B cell (primary cell): ENCODE data around the gene IDH2. TPM values are rescaled to one million over a fixed set of nuclear protein-coding genes. Genes with fewer than 3 reads are reported as not detected.

Experiments
- ATAC-seq: fragments of 200-7000 bp; cut with Tn5 transposase; one replicate; pipeline ENCODE4 v1.10.0; 2021; ENCODE audit warnings: low read depth, mild to moderate bottlenecking, moderate number of reproducible peaks, moderate library complexity
- CTCF ChIA-PET: fragments of 350-600 bp; sonication (Branson Sonifier 250); formaldehyde crosslinking; loops from one replicate; lab custom pipeline; 2021; ENCODE audit warnings: antibody characterized with exemption, inconsistent platforms; lab: Charles Lee
- POLR2A ChIA-PET: fragments of 350-600 bp; sonication (Branson Sonifier 250); formaldehyde crosslinking; loops from one replicate; lab custom pipeline; 2021; ENCODE audit warnings: antibody characterized with exemption; lab: Charles Lee
- DNase-seq: peaks from one replicate; pipeline ENCODE4 v3.0.0; 2013
- H2AFZ ChIP-seq: 2 replicates; pipeline ENCODE4 v1.6.1; 2012; ENCODE audit warnings: mild to moderate bottlenecking, low read depth, low read length; ENCODE audit not compliant: insufficient read depth, poor library complexity, severe bottlenecking
- H3K27ac ChIP-seq, 2 donors: 1 replicate in 1 of 2; 2 replicates in 1 of 2; pipeline ENCODE4 v1.5.1; 2012 to 2013; ENCODE audit warnings: low read length in 2 of 2, mild to moderate bottlenecking in 2 of 2, moderate library complexity in 1 of 2
- H3K27me3 ChIP-seq, 4 experiments: fragments of 200-600 bp in 1 of 4; sonication (generic) in 1 of 4; replicated peaks in 1 of 4; 1 replicate in 2 of 4; 2 replicates in 2 of 4; pipeline versions ENCODE4 v1.6.1 to v1.7.0; 2013 to 2016; ENCODE audit warnings: low read length in 3 of 4, mild to moderate bottlenecking in 2 of 4, mixed read lengths in 1 of 4, moderate library complexity in 1 of 4; ENCODE audit not compliant: insufficient read depth in 4 of 4, control insufficient read depth in 3 of 4; ENCODE audit errors: control extremely low read depth in 1 of 4
- H3K36me3 ChIP-seq, 2 experiments: replicated peaks in 1 of 2; 1 replicate in 1 of 2; 2 replicates in 1 of 2; pipeline versions ENCODE4 v1.6.1 to v1.7.1; 2013; ENCODE audit warnings: low read length in 1 of 2; ENCODE audit not compliant: insufficient read depth in 2 of 2, control insufficient read depth in 1 of 2; ENCODE audit errors: control extremely low read depth in 1 of 2, extremely low read depth in 1 of 2
- H3K4me1 ChIP-seq, 2 donors: fragments of 200-600 bp in 1 of 2; sonication (generic) in 1 of 2; 1 replicate in 1 of 2; 2 replicates in 1 of 2; pipeline versions ENCODE4 v1.5.1 to v1.6.1; 2013 to 2017; ENCODE audit warnings: low read length in 2 of 2; ENCODE audit not compliant: control insufficient read depth in 2 of 2, insufficient read depth in 2 of 2
- H3K4me2 ChIP-seq: replicated peaks from 2 replicates; pipeline ENCODE3; 2012; ENCODE audit warnings: mild to moderate bottlenecking, low read depth, low read length; ENCODE audit not compliant: poor library complexity, severe bottlenecking
- H3K4me3 ChIP-seq, 5 experiments: fragments of 200-600 bp in 1 of 5; sonication (generic) in 1 of 5; 1 replicate in 3 of 5; 2 replicates in 2 of 5; pipeline versions ENCODE4 v1.5.1 to v1.7.0; 2011 to 2016; ENCODE audit warnings: low read length in 4 of 5, mild to moderate bottlenecking in 4 of 5, low read depth in 2 of 5, control low read depth in 1 of 5, moderate library complexity in 1 of 5; ENCODE audit not compliant: insufficient read depth in 1 of 5; ENCODE audit errors: control extremely low read depth in 1 of 5, extremely low read depth in 1 of 5
- H3K79me2 ChIP-seq: fragments of 200-600 bp; sonication (generic); one replicate; pipeline ENCODE4 v1.6.0; 2016; ENCODE audit warnings: low read length; ENCODE audit not compliant: control insufficient read depth, insufficient read depth
- H3K9ac ChIP-seq: fragments of 200-600 bp; sonication (generic); 2 replicates; pipeline ENCODE4 v1.6.1; 2017; ENCODE audit warnings: mild to moderate bottlenecking, low read length, moderate library complexity
- H3K9me3 ChIP-seq, 3 donors: one replicate each; pipeline versions ENCODE4 v1.6.1 to v1.7.1; 2013; ENCODE audit warnings: low read length in 2 of 3; ENCODE audit not compliant: control insufficient read depth in 2 of 3, insufficient read depth in 1 of 3; ENCODE audit errors: control extremely low read depth in 1 of 3
- H4K20me1 ChIP-seq: 2 replicates; pipeline ENCODE4 v1.6.0; 2012; ENCODE audit warnings: mild to moderate bottlenecking, low read length; ENCODE audit not compliant: insufficient read depth, control insufficient read depth, poor library complexity, severe bottlenecking
- H3K27ac Mint-ChIP-seq: one replicate; pipeline ENCODE4 v1.8.0; 2021; ENCODE audit warnings: mixed read lengths
- H3K27me3 Mint-ChIP-seq: one replicate; pipeline ENCODE4 v1.8.0; 2021; ENCODE audit warnings: mixed read lengths
- H3K4me1 Mint-ChIP-seq: one replicate; pipeline ENCODE4 v1.8.0; 2021; ENCODE audit warnings: mixed read lengths
- H3K4me3 Mint-ChIP-seq: one replicate; pipeline ENCODE4 v1.8.0; 2021; ENCODE audit warnings: mixed read lengths
- H3K9me3 Mint-ChIP-seq: one replicate; pipeline ENCODE4 v1.8.0; 2022; ENCODE audit warnings: mixed read lengths; ENCODE audit not compliant: insufficient read depth
- EZH2 ChIP-seq: IDR thresholded peaks from 2 replicates; pipeline ENCODE4 v1.6.1; 2012; ENCODE audit warnings: borderline replicate concordance, low read depth, mild to moderate bottlenecking, moderate library complexity, low read length; ENCODE audit not compliant: insufficient read depth, poor library complexity, severe bottlenecking
- WGBS: methylation state at CpG from one replicate; pipeline ENCODE4 v1.1.5; 2013; ENCODE audit warnings: missing lambda C conversion rate; ENCODE audit not compliant: insufficient coverage; 5-methylcytosine and 5-hydroxymethylcytosine counted together
- intact Hi-C: fragments of 100-400 bp; cut with micrococcal nuclease; formaldehyde crosslinking; loops from one replicate; pipeline ENCODE4 v1.10.0; 2022
- polyA plus RNA-seq: library from polyadenylated mRNA; depleted of rRNA; stranded (reverse); fragments of >200 nt; gene quantifications from 2 replicates; pipeline ENCODE4 v1.2.3, GENCODE V29; 2012
- total RNA-seq, 2 donors: library from RNA; stranded (reverse); fragments of 120-200 nt in 1 of 2; gene quantifications; 1 replicate in 1 of 2; 2 replicates in 1 of 2; pipeline versions ENCODE4 v1.2.3 to v1.2.4, GENCODE V29; 2013 to 2022
- TF ChIP-seq, protein P1 (sequence below): fragments of 200-600 bp; IDR thresholded peaks from one replicate; pipeline ENCODE4 v1.8.0; 2022; ENCODE audit warnings: antibody characterized with exemption, mild to moderate bottlenecking

IDH2 gene
- total and polyA plus RNA-seq, 2 donors (not counting 1 experiment from before 2014, with no cell fraction given), result 30.7 to 35.8 TPM

- Mint-ChIP-seq H3K9me3 (no peaks in the 10 kb centered on the region), H3K4me3 (no peak overlapping the region), H3K4me1 (peaks cover 68% of the 10 kb centered on the region), H3K27ac (peak overlapping the region; percentile 94), H3K27me3 (no peaks in the 10 kb centered on the region)
- DNase-seq, result no peak
- no peak overlapping the region for H3K9ac ChIP-seq
- WGBS, result 95% methylated on average over 4 of the region's 4 CpGs
- peaks cover 40 to 50% of the 10 kb centered on the region in 2 donors for H3K4me1 ChIP-seq
- no peak for TF ChIP-seq EZH2
- TF ChIP-seq, protein P1, sequence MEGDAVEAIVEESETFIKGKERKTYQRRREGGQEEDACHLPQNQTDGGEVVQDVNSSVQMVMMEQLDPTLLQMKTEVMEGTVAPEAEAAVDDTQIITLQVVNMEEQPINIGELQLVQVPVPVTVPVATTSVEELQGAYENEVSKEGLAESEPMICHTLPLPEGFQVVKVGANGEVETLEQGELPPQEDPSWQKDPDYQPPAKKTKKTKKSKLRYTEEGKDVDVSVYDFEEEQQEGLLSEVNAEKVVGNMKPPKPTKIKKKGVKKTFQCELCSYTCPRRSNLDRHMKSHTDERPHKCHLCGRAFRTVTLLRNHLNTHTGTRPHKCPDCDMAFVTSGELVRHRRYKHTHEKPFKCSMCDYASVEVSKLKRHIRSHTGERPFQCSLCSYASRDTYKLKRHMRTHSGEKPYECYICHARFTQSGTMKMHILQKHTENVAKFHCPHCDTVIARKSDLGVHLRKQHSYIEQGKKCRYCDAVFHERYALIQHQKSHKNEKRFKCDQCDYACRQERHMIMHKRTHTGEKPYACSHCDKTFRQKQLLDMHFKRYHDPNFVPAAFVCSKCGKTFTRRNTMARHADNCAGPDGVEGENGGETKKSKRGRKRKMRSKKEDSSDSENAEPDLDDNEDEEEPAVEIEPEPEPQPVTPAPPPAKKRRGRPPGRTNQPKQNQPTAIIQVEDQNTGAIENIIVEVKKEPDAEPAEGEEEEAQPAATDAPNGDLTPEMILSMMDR, result no peak
- H3K27me3 ChIP-seq, result no peaks in the 10 kb centered on the region
- no peak overlapping the region for H2AFZ ChIP-seq
- peaks cover 95% of the 10 kb centered on the region for H3K79me2 ChIP-seq
- peak overlapping the region; percentile 73 for H3K4me2 ChIP-seq
- intact Hi-C loops, result no loop called here
- H3K4me3 ChIP-seq, result no peak overlapping the region
- no peak overlapping the region for H3K27ac ChIP-seq
- POLR2A ChIA-PET, result interaction anchor here (1.5 kb wide), 1 partner anchor 10 kb away, joined by 3 read pairs; no protein-coding TSS in a partner anchor
- no peaks in the 10 kb centered on the region for H4K20me1 ChIP-seq
- no peaks in the 10 kb centered on the region for H3K36me3 ChIP-seq
- ATAC-seq, result no peak
- H3K9me3 ChIP-seq, result no peaks in the 10 kb centered on the region
- CTCF ChIA-PET, result interaction anchor here (1.0 to 1.6 kb wide), 7 partner anchors 11 to 44 kb away, joined by 3 to 6 read pairs (median 4); no protein-coding TSS in a partner anchor
Measured at GRCh38 chr15:90044916-90045371, 57.3 kb downstream of the IDH2 start.

- CTCF ChIA-PET, result interaction anchor here (1.4 to 1.6 kb wide), 2 partner anchors 24 to 45 kb away, joined by 3 to 4 read pairs; no protein-coding TSS in a partner anchor
- no peak for ATAC-seq
- peaks cover 92% of the 10 kb centered on the region for H3K79me2 ChIP-seq
Measured at GRCh38 chr15:90044191-90044590, 58.1 kb downstream of the IDH2 start.

More at GRCh38 chr15:90044191-90044590, 58.1 kb downstream of the IDH2 start:
- no peak overlapping the region for H3K4me3 ChIP-seq
- H3K27me3 Mint-ChIP-seq, result no peaks in the 10 kb centered on the region
- no peak overlapping the region for H3K9ac ChIP-seq
- H3K4me2 ChIP-seq, result no peak overlapping the region
- POLR2A ChIA-PET, result no interaction called here
- no peak overlapping the region for H3K27ac Mint-ChIP-seq
- peaks cover 40 to 50% of the 10 kb centered on the region in 2 donors for H3K4me1 ChIP-seq
- H2AFZ ChIP-seq, result no peak overlapping the region
- WGBS, result 97% methylated on average over 10 of the region's 14 CpGs
- no peak overlapping the region for H3K4me3 Mint-ChIP-seq
- H3K27ac ChIP-seq, result no peak overlapping the region
- H3K9me3 Mint-ChIP-seq, result no peaks in the 10 kb centered on the region
- DNase-seq, result no peak
- H3K9me3 ChIP-seq, result no peaks in the 10 kb centered on the region
- no peak for TF ChIP-seq EZH2
- TF ChIP-seq, protein P1, result no peak
- intact Hi-C loops, result no loop called here
- peaks cover 68% of the 10 kb centered on the region for H3K4me1 Mint-ChIP-seq
- H3K27me3 ChIP-seq, result no peaks in the 10 kb centered on the region
- no peaks in the 10 kb centered on the region for H3K36me3 ChIP-seq
- no peaks in the 10 kb centered on the region for H4K20me1 ChIP-seq
